Calu3 (cell line): ENCODE results near the gene SLAMF9. TPM values are rescaled to one million over a fixed set of nuclear protein-coding genes. Genes with fewer than 3 reads are reported as not detected.

Source experiments
- BruUV-seq: library from RNA; stranded (reverse); fragments of 400-500 nt; replicated peaks from 2 replicates; lab custom pipeline; 2021; lab: Mats Ljungman, UMichigan
- CTCF ChIA-PET: fragments of 300-600 bp; sonication (Branson Sonifier 250); formaldehyde crosslinking; loops from one replicate; lab custom pipeline; 2022; ENCODE audit warnings: antibody characterized with exemption; lab: Charles Lee
- DNase-seq: peaks from one replicate; pipeline ENCODE4 v3.0.0; 2022
- H3K27ac Mint-ChIP-seq: one replicate; pipeline ENCODE4 v1.8.0; 2022; ENCODE audit warnings: mixed read lengths; ENCODE audit not compliant: unreplicated experiment
- H3K27me3 Mint-ChIP-seq: one replicate; pipeline ENCODE4 v1.8.0; 2022; ENCODE audit warnings: mixed read lengths; ENCODE audit not compliant: unreplicated experiment
- H3K36me3 Mint-ChIP-seq: one replicate; pipeline ENCODE4 v1.8.0; 2022; ENCODE audit warnings: mild to moderate bottlenecking, moderate library complexity, mixed read lengths; ENCODE audit not compliant: insufficient read depth, unreplicated experiment
- H3K4me1 Mint-ChIP-seq: one replicate; pipeline ENCODE4 v1.8.0; 2022; ENCODE audit warnings: mild to moderate bottlenecking, low read depth, mixed read lengths; ENCODE audit not compliant: unreplicated experiment
- H3K4me3 Mint-ChIP-seq: one replicate; pipeline ENCODE4 v1.8.0; 2022; ENCODE audit warnings: mild to moderate bottlenecking, low read depth, moderate library complexity, mixed read lengths; ENCODE audit not compliant: unreplicated experiment
- H3K9me3 Mint-ChIP-seq: one replicate; pipeline ENCODE4 v1.8.0; 2022; ENCODE audit warnings: low read depth, mixed read lengths; ENCODE audit not compliant: unreplicated experiment
- intact Hi-C: fragments of 100-400 bp; cut with micrococcal nuclease; formaldehyde crosslinking; loops from one replicate; pipeline ENCODE4 v1.10.0; 2022; ENCODE audit not compliant: unreplicated experiment
- total RNA-seq: library from RNA; stranded (reverse); gene quantifications from 2 replicates; pipeline ENCODE4 v1.2.3, GENCODE V29; 2022
- TF ChIP-seq, protein P1 (sequence below): fragments of 200-600 bp; IDR thresholded peaks from one replicate; pipeline ENCODE4 v1.8.0; 2022; ENCODE audit warnings: antibody characterized with exemption; ENCODE audit not compliant: unreplicated experiment

SLAMF9 gene
- total RNA-seq, 1 experiment from 2014 or later = not detected

DNA sequence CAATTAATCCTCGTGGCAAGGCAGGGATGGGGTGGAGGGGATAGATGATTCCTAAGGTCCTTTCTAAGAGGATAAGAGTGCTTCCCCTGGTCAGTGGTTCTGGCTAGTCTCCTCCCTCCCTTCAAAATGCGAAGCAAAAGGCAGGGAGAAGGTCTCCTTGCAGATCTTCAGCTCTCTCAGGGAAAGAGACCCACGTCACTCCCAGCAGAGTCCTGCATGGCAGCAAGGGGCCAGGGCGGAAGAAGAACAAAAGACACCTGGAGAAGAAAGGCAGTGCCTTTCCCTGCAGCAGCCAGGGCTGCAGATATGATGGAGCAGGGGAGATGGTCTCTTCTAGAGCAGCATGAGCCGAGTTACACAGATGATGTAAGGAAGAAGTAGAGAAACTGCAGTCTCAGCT lies 29.6 kb upstream of the SLAMF9 start:
- Mint-ChIP-seq H3K4me1 (no peaks in the 10 kb centered on the region), H3K27ac (no peak overlapping the region), H3K36me3 (no peaks in the 10 kb centered on the region), H3K27me3 (peaks cover 71% of the 10 kb centered on the region), H3K4me3 (no peak overlapping the region), H3K9me3 (no peaks in the 10 kb centered on the region)
- TF ChIP-seq, protein P1, sequence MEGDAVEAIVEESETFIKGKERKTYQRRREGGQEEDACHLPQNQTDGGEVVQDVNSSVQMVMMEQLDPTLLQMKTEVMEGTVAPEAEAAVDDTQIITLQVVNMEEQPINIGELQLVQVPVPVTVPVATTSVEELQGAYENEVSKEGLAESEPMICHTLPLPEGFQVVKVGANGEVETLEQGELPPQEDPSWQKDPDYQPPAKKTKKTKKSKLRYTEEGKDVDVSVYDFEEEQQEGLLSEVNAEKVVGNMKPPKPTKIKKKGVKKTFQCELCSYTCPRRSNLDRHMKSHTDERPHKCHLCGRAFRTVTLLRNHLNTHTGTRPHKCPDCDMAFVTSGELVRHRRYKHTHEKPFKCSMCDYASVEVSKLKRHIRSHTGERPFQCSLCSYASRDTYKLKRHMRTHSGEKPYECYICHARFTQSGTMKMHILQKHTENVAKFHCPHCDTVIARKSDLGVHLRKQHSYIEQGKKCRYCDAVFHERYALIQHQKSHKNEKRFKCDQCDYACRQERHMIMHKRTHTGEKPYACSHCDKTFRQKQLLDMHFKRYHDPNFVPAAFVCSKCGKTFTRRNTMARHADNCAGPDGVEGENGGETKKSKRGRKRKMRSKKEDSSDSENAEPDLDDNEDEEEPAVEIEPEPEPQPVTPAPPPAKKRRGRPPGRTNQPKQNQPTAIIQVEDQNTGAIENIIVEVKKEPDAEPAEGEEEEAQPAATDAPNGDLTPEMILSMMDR = no peak
- BruUV-seq = no TSS peak
- intact Hi-C loops = no loop called here
- DNase-seq = no peak
- CTCF ChIA-PET = no interaction called here

GRCh38 chr1:159982280-159982679 lies 28.2 kb upstream of the SLAMF9 start:
- BruUV-seq = no TSS peak
- no peaks in the 10 kb centered on the region for H3K4me1 Mint-ChIP-seq
- no peak for DNase-seq
- TF ChIP-seq, protein P1 = no peak
- H3K36me3 Mint-ChIP-seq = no peaks in the 10 kb centered on the region
- no peak overlapping the region for H3K27ac Mint-ChIP-seq
- CTCF ChIA-PET = no interaction called here
- H3K9me3 Mint-ChIP-seq = no peaks in the 10 kb centered on the region
- no peak overlapping the region for H3K4me3 Mint-ChIP-seq
- H3K27me3 Mint-ChIP-seq = peaks cover 60% of the 10 kb centered on the region
- intact Hi-C loops = no loop called here

DNA sequence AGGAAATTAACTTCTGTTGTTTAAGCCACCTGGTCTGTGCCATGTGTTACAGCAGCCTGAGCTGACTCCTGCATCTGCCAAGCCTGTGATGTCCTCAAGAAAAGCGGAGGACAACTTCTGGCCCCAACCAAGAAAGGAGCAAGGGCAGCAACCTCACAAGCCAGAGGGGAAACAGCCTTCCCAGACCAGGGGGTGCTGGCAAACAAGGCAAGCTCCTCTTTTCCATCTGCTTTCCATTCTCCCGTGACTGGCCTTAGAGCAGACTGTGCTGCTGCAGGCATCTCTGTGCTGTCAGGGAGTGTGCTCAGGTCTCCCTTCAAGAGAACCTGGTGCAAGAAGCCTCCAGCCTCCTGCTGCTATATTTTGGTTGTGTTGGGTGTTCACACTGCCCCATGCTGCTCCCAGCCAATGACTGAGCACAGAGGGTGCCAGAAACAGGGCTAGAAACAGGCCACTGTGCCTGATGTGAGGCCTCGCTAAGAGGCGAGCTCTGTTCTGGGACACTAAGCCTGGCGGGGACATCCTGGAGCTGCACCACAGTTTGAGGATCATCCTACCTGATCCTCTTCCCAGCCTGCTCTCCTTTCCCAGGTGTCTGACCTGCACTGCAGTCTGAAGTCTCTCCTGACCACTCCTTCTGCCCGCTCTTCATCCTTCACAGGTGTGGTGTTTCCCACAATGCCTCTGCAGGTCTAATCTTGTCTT lies 27.5 kb upstream of the SLAMF9 start:
- intact Hi-C loops = no loop called here
- BruUV-seq = no TSS peak
- no peak for DNase-seq
- Mint-ChIP-seq H3K27ac (no peak overlapping the region), H3K27me3 (peaks cover 57% of the 10 kb centered on the region), H3K4me3 (no peak overlapping the region), H3K36me3 (no peaks in the 10 kb centered on the region), H3K9me3 (no peaks in the 10 kb centered on the region), H3K4me1 (no peaks in the 10 kb centered on the region)
- TF ChIP-seq, protein P1 = no peak
- CTCF ChIA-PET = no interaction called here

DNA sequence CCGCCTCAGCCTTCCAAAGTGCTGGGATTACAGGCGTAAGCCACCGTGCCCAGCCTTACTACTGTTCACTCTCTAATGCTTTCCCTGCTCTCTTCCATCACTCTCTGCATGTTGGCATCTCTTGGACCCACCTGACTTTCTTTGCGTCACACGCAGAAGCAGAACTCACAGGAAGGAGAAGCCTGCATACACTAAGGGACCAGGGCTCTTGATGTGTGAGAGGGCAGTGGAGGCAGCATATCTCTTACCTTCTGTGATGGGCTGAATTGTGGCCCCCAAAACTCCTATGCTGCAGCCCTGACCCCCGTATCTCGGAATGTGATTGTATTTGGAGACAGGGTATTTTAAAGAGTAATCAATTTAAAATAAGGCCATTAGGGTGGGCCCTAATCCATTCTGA lies 26.7 kb upstream of the SLAMF9 start:
- H3K27me3 Mint-ChIP-seq = peaks cover 57% of the 10 kb centered on the region
- BruUV-seq = no TSS peak
- no peaks in the 10 kb centered on the region for H3K36me3 Mint-ChIP-seq
- CTCF ChIA-PET = no interaction called here
- H3K27ac Mint-ChIP-seq = no peak overlapping the region
- TF ChIP-seq, protein P1 = no peak
- no peaks in the 10 kb centered on the region for H3K4me1 Mint-ChIP-seq
- intact Hi-C loops = no loop called here
- H3K9me3 Mint-ChIP-seq = no peaks in the 10 kb centered on the region
- no peak for DNase-seq
- H3K4me3 Mint-ChIP-seq = no peak overlapping the region
